Left lung (tissue), 10 donors: ENCODE data around the gene KPNB1. TPM values are rescaled to one million over a fixed set of nuclear protein-coding genes. Genes with fewer than 3 reads are reported as not detected.
A peak's percentile ranks its signal among the peaks of the same experiment; 100 is the strongest.

Experiments used
- ATAC-seq: fragments of 200-7000 bp; cut with Tn5 transposase; one replicate; pipeline ENCODE4 v1.9.1; 2020; ENCODE audit warnings: moderate library complexity
- DNase-seq, 4 donors: peaks; one replicate each; pipeline ENCODE4 v3.0.0-alpha.2; 2013 to 2020
- H3K27ac ChIP-seq, 2 donors: fragments of 200-600 bp; sonication (generic) in 1 of 2; one replicate each; pipeline versions ENCODE4 v1.5.0 to v1.8.0; 2020 to 2021
- H3K27me3 ChIP-seq, 2 donors: fragments of 200-600 bp; sonication (generic) in 1 of 2; one replicate each; pipeline versions ENCODE4 v1.5.0 to v1.8.0; 2020 to 2021
- H3K36me3 ChIP-seq, 2 donors: fragments of 200-600 bp; sonication (generic) in 1 of 2; one replicate each; pipeline versions ENCODE4 v1.5.0 to v1.8.0; 2020 to 2021
- H3K4me1 ChIP-seq, 2 donors: fragments of 200-600 bp; one replicate each; pipeline ENCODE4 v1.8.0; 2021
- H3K4me3 ChIP-seq, 2 donors: fragments of 200-600 bp; sonication (generic) in 1 of 2; one replicate each; pipeline versions ENCODE4 v1.5.0 to v1.8.0; 2020 to 2021; ENCODE audit warnings: mild to moderate bottlenecking in 1 of 2
- H3K9me3 ChIP-seq, 2 donors: fragments of 200-600 bp; sonication (generic) in 1 of 2; one replicate each; pipeline versions ENCODE4 v1.5.0 to v1.8.0; 2020 to 2021
- CTCF ChIP-seq, 2 donors: fragments of 200-600 bp; sonication (generic) in 1 of 2; IDR thresholded peaks; one replicate each; pipeline versions ENCODE4 v1.5.0 to v1.8.0; 2021; ENCODE audit warnings: antibody characterized with exemption in 2 of 2
- intact Hi-C, 2 donors: fragments of 100-400 bp; cut with DNase I; formaldehyde crosslinking; loops; one replicate each; pipeline versions ENCODE4 v1.11.2 to v1.14.2; 2022
- polyA plus RNA-seq, 6 donors: library from polyadenylated mRNA; unstranded; fragments of 120-200 nt; gene quantifications; one replicate each; pipeline ENCODE4 v1.2.1, GENCODE V29; 2013; ENCODE audit not compliant: insufficient read length in 6 of 6
- total RNA-seq, 2 donors: library from RNA; stranded (reverse); fragmentation: NEBNext Ultra II Directional; extraction: Animal tissue kit (Norgen Biotek cat#: 25700); gene quantifications; one replicate each; pipeline ENCODE4 v1.2.1, GENCODE V29; 2021
- donor health status: DM: no; HTN: yes; CAD: no.
- donor health status: DM: no; HTN: no; CAD: no.

Gene KPNB1
- total and polyA plus RNA-seq, 8 donors = 195 to 305 (median 248) TPM

- Histone ChIP-seq H3K4me3 (no peak overlapping the region), H3K4me1 (peaks cover 0 to 16% of the 10 kb centered on the region in 2 donors), H3K27ac (no peak overlapping the region), H3K36me3 (peaks cover 4 to 100% of the 10 kb centered on the region in 2 donors), H3K9me3 (no peaks in the 10 kb centered on the region), H3K27me3 (no peaks in the 10 kb centered on the region)
- no peak for ATAC-seq
- TF ChIP-seq CTCF (IDR thresholded peaks at IDR 0.05) = no peak
- intact Hi-C loops = no loop called here
- no peak for DNase-seq
Measured at GRCh38 chr17:47674499-47674898, 24.8 kb downstream of the KPNB1 start.

- Histone ChIP-seq H3K27ac (no peak overlapping the region), H3K4me1 (peaks cover 0 to 5% of the 10 kb centered on the region in 2 donors), H3K4me3 (no peak overlapping the region), H3K9me3 (no peaks in the 10 kb centered on the region), H3K27me3 (no peaks in the 10 kb centered on the region), H3K36me3 (peaks cover 4 to 100% of the 10 kb centered on the region in 2 donors)
- ATAC-seq = peak; percentile 21
- intact Hi-C loops = no loop called here
- no peak for TF ChIP-seq CTCF (IDR thresholded peaks at IDR 0.05)
- DNase-seq = no peak
Measured at GRCh38 chr17:47675380-47676198, 25.9 kb downstream of the KPNB1 start.

- H3K4me3 ChIP-seq = no peak overlapping the region
- no peak for TF ChIP-seq CTCF (IDR thresholded peaks at IDR 0.05)
- DNase-seq (no peak), ATAC-seq (no peak)
- no peaks in the 10 kb centered on the region for H3K9me3 ChIP-seq
- no peaks in the 10 kb centered on the region for H3K27me3 ChIP-seq
- H3K4me1 ChIP-seq = no peaks in the 10 kb centered on the region
- no peak overlapping the region for H3K27ac ChIP-seq
- H3K36me3 ChIP-seq = peaks cover 4 to 100% of the 10 kb centered on the region in 2 donors
- intact Hi-C loops = no loop called here
Measured at GRCh38 chr17:47676199-47676472, 26.4 kb downstream of the KPNB1 start.

GRCh38 chr17:47676510-47677165 is 26.9 kb downstream of the KPNB1 start:
- intact Hi-C loops = no loop called here
- peaks cover 0 to 100% of the 10 kb centered on the region in 2 donors for H3K36me3 ChIP-seq

More at GRCh38 chr17:47676510-47677165, 26.9 kb downstream of the KPNB1 start:
- Histone ChIP-seq H3K4me1 (no peaks in the 10 kb centered on the region), H3K9me3 (no peaks in the 10 kb centered on the region), H3K4me3 (no peak overlapping the region), H3K27ac (no peak overlapping the region), H3K27me3 (no peaks in the 10 kb centered on the region)
- TF ChIP-seq CTCF (IDR thresholded peaks at IDR 0.05) = no peak
- ATAC-seq (no peak), DNase-seq (no peak)
